Osteocyte (in vitro differentiated cells): Measurements from ENCODE around the gene HNRNPUL1. TPM values are rescaled to one million over a fixed set of nuclear protein-coding genes. Genes with fewer than 3 reads are reported as not detected.

Source experiments
- DNase-seq: peaks from one replicate; pipeline ENCODE4 v3.0.0; 2021; ENCODE audit warnings: mixed read lengths; ENCODE audit not compliant: unreplicated experiment; ENCODE audit errors: extremely low spot score
- H3K27ac Mint-ChIP-seq: one replicate; pipeline ENCODE4 v1.8.0; 2021; ENCODE audit warnings: mild to moderate bottlenecking, mixed read lengths; ENCODE audit not compliant: unreplicated experiment
- H3K27me3 Mint-ChIP-seq: one replicate; pipeline ENCODE4 v1.8.0; 2021; ENCODE audit warnings: mixed read lengths; ENCODE audit not compliant: unreplicated experiment
- H3K36me3 Mint-ChIP-seq: one replicate; pipeline ENCODE4 v1.8.0; 2021; ENCODE audit warnings: mixed read lengths; ENCODE audit not compliant: unreplicated experiment
- H3K4me1 Mint-ChIP-seq: one replicate; pipeline ENCODE4 v1.8.0; 2021; ENCODE audit warnings: mixed read lengths; ENCODE audit not compliant: unreplicated experiment
- H3K4me3 Mint-ChIP-seq: one replicate; pipeline ENCODE4 v1.8.0; 2021; ENCODE audit warnings: mild to moderate bottlenecking, moderate library complexity, mixed read lengths; ENCODE audit not compliant: unreplicated experiment
- H3K9me3 Mint-ChIP-seq: one replicate; pipeline ENCODE4 v1.8.0; 2021; ENCODE audit warnings: mixed read lengths; ENCODE audit not compliant: unreplicated experiment
- total RNA-seq: library from RNA; stranded (reverse); gene quantifications from 2 replicates; pipeline ENCODE4 v1.2.1, GENCODE V29; 2021
- TF ChIP-seq, protein P1 (sequence below): fragments of 200-600 bp; sonication (generic); IDR thresholded peaks from 2 replicates; pipeline ENCODE4 v1.5.0; 2021; ENCODE audit warnings: antibody characterized with exemption, mild to moderate bottlenecking, moderate library complexity

Gene HNRNPUL1
- total RNA-seq, 1 donor from 2014 or later: 226 TPM

DNA sequence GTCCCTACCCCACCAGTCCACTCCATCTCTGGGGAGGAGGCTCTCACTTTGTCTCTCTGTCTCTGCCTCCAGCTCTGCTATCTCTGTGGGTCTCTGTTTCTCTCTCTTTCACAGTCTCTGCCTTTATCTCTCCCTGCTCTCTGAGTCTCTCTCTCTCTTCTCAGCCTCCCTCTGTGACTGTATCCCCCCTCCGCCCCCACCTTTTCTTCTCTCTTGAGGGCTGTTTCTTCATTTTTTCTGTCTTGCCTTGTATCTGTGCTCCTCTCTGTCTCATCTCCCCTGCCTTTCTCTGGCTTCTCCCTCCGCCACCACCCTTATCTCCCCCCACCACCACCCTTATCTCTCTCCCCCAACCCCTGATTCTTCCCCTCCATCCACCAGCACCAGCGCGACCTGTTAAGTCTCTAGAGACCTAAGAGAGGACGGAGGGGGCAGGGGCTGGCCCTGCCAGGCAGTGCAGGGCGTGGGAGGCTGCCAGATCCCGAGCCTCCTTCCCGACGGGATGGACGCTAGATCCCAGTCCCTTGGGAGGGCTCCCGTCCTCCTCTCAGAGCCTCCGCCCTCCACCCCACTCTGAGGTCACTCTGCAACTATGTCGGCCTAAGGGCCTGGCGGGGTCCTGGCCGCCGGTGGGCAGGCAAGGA lies 44.1 kb upstream of the HNRNPUL1 start:
- no peaks in the 10 kb centered on the region for H3K9me3 Mint-ChIP-seq
- H3K4me3 Mint-ChIP-seq: peak overlapping the region; percentile 94
- no peaks in the 10 kb centered on the region for H3K27me3 Mint-ChIP-seq
- TF ChIP-seq, protein P1, sequence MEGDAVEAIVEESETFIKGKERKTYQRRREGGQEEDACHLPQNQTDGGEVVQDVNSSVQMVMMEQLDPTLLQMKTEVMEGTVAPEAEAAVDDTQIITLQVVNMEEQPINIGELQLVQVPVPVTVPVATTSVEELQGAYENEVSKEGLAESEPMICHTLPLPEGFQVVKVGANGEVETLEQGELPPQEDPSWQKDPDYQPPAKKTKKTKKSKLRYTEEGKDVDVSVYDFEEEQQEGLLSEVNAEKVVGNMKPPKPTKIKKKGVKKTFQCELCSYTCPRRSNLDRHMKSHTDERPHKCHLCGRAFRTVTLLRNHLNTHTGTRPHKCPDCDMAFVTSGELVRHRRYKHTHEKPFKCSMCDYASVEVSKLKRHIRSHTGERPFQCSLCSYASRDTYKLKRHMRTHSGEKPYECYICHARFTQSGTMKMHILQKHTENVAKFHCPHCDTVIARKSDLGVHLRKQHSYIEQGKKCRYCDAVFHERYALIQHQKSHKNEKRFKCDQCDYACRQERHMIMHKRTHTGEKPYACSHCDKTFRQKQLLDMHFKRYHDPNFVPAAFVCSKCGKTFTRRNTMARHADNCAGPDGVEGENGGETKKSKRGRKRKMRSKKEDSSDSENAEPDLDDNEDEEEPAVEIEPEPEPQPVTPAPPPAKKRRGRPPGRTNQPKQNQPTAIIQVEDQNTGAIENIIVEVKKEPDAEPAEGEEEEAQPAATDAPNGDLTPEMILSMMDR: no peak
- peaks cover 11% of the 10 kb centered on the region for H3K36me3 Mint-ChIP-seq
- peak overlapping the region; percentile 96 for H3K27ac Mint-ChIP-seq
- DNase-seq: no peak
- H3K4me1 Mint-ChIP-seq: peaks cover 63% of the 10 kb centered on the region

DNA sequence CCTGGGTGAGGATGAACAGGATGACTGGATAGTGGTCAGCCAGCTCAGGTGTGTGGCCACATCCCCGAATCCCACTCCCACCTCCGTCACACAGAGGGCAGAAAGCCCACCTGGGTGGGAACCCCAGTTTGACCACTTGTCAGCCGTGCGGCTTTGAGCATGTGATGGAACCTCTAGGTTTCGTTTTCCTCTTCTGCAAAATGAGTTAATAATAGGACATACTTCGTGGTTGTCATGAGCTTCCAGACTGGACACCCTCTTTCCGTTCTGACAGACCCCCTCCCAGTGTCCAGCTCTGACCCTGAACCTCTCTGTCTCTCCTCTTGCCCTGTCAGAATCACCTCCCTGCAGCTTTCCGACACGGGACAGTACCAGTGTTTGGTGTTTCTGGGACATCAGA lies 43.4 kb upstream of the HNRNPUL1 start:
- DNase-seq: no peak
- peaks cover 11% of the 10 kb centered on the region for H3K36me3 Mint-ChIP-seq
- peak overlapping the region; percentile 94 for H3K4me3 Mint-ChIP-seq
- H3K27me3 Mint-ChIP-seq: no peaks in the 10 kb centered on the region
- H3K9me3 Mint-ChIP-seq: no peaks in the 10 kb centered on the region
- TF ChIP-seq, protein P1: no peak
- H3K27ac Mint-ChIP-seq: peak overlapping the region; percentile 96
- peaks cover 71% of the 10 kb centered on the region for H3K4me1 Mint-ChIP-seq

DNA sequence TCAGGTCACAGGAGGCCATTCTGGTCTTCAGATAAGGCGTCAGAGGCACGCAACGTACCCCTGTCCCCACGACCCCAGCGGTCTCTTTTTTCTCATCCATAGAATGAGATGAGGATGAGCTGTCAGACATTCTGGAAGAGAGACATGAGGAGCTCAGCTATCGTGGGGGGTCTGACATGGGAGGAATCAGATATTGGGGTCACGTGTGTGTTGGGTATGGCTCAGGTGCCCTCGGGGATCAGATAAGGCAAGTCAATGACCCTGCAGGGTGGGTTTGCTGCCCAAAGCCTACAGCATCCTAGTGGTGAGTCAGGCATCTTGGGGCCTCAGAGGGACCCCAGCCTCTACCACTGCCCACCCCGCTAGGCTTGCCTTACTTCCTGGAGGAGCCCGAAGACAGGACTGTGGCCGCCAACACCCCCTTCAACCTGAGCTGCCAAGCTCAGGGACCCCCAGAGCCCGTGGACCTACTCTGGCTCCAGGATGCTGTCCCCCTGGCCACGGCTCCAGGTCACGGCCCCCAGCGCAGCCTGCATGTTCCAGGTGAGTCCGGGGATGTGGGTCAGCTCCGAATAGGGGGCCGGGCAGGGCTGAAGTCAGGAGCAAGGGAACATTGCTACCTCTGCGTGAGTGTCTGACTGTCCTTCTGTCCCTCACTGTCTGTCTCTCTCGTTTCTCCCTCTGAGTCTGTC lies 42.5 kb upstream of the HNRNPUL1 start:
- H3K4me1 Mint-ChIP-seq: peaks cover 74% of the 10 kb centered on the region
- peaks cover 11% of the 10 kb centered on the region for H3K36me3 Mint-ChIP-seq
- no peaks in the 10 kb centered on the region for H3K9me3 Mint-ChIP-seq
- H3K27ac Mint-ChIP-seq: peak overlapping the region; percentile 96
- no peaks in the 10 kb centered on the region for H3K27me3 Mint-ChIP-seq
- peak overlapping the region; percentile 94 for H3K4me3 Mint-ChIP-seq
- TF ChIP-seq, protein P1: no peak
- DNase-seq: no peak

DNA sequence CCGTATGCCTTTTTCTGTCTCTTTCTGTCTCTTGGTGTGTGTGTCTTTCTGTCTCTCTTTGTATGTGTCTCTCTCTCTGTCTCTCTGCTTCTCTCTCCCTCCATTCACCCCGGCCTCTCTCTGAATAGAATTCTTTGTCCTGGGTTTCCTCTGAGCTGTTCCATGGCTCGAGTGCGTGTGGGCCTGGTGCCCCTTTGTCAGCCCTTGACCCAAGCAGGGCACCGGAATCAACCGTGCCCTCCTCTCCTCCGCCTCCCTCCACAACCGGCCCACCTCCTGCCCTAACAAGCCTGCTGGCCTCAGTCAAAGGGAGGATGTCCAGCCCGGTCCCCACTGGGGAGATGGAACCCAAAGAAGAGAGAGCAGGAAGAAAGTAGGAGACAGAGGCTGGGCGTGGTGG lies 41.9 kb upstream of the HNRNPUL1 start:
- Mint-ChIP-seq H3K27ac (peak overlapping the region; percentile 92), H3K4me1 (peaks cover 77% of the 10 kb centered on the region), H3K4me3 (peak overlapping the region; percentile 65), H3K36me3 (peaks cover 11% of the 10 kb centered on the region), H3K27me3 (no peaks in the 10 kb centered on the region), H3K9me3 (no peaks in the 10 kb centered on the region)
- DNase-seq: no peak
- TF ChIP-seq, protein P1: no peak

DNA sequence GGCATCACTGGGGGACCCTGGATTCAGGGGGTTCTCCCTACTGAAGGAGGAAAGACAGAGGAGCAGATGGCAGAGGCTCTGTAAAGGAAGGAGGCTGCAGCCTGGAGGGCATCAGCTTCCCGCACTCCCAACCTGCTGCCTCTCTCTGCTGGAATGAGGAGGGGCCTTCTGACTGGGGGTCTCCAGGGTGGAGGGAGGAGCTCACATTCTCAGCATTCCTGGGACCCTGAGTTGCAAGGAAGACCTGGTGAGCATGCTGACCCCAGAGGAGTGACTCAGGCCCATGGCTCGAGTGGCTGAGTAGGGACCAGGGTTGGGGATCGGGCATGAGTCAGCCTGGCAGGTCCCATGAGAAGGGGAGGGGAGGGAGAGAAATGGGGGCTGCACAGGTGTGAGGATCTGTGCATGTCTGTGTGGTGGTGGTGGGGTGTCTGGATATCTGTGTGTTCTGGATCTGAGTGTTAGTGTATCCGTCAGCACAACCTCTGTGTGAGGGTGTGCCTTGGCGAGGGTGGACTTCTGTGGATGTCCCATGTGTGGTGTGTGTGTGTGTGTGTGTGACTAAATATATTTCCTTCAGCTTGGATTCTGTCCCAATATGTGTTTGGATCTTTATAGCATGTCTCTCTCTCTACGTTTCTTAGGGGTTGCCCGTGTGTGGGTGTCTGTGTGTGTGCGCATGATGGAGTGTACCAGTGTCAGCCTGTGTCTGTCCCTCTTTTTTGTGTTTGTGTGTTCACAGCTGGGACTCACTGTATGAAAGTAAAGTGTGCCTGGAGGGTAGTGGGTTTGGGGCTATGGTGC lies 40.5 kb upstream of the HNRNPUL1 start:
- TF ChIP-seq, protein P1: no peak
- Mint-ChIP-seq H3K4me1 (peaks cover 79% of the 10 kb centered on the region), H3K27ac (peak overlapping the region; percentile 92), H3K9me3 (no peaks in the 10 kb centered on the region), H3K36me3 (peaks cover 18% of the 10 kb centered on the region), H3K4me3 (peak overlapping the region; percentile 65), H3K27me3 (no peaks in the 10 kb centered on the region)
- DNase-seq: no peak
